ENCODE data around the gene BCL11A. TPM values are rescaled to one million over a fixed set of nuclear protein-coding genes. Genes with fewer than 3 reads are reported as not detected.

Gene BCL11A
- total and polyA plus RNA-seq, 4 donors: 0.08 to 8.5 (median 0.47) TPM

- TF ChIP-seq RXRA (IDR thresholded peaks at IDR 0.05): no peak
These were observed 91.9 kb downstream of the BCL11A start (continued) for GRCh38 chr2:60461421-60462108.

GRCh38 chr2:60460577-60461420 lies 92.7 kb downstream of the BCL11A start:
- Histone ChIP-seq H3K27ac (ENCODE audit: low read depth in 1 of 2, low read length in 2 of 2) (no peak overlapping the region), H3K9ac (ENCODE audit: low read depth in 1 of 2, low read length in 2 of 2) (no peak overlapping the region), H3K9me3 (ENCODE audit: control insufficient read depth in 4 of 4, low read length in 3 of 4) (no peaks in the 10 kb centered on the region), H3K27me3 (ENCODE audit: control insufficient read depth in 4 of 4, insufficient read depth in 4 of 4, low read length in 3 of 4) (no peaks in the 10 kb centered on the region), H3K4me1 (ENCODE audit: control insufficient read depth in 4 of 4, insufficient read depth in 4 of 4, low read length in 3 of 4) (no peaks in the 10 kb centered on the region), H3K4me3 (ENCODE audit: low read depth in 1 of 3, low read length in 3 of 3) (no peak overlapping the region), H3K36me3 (ENCODE audit: control insufficient read depth in 4 of 4, insufficient read depth in 3 of 4, low read depth in 1 of 4, low read length in 3 of 4) (no peaks in the 10 kb centered on the region)
- no peak for DNase-seq (ENCODE audit: low spot score)
- 97% methylated on average over 76 of the region's 76 CpGs for WGBS
- TF ChIP-seq, protein P1, sequence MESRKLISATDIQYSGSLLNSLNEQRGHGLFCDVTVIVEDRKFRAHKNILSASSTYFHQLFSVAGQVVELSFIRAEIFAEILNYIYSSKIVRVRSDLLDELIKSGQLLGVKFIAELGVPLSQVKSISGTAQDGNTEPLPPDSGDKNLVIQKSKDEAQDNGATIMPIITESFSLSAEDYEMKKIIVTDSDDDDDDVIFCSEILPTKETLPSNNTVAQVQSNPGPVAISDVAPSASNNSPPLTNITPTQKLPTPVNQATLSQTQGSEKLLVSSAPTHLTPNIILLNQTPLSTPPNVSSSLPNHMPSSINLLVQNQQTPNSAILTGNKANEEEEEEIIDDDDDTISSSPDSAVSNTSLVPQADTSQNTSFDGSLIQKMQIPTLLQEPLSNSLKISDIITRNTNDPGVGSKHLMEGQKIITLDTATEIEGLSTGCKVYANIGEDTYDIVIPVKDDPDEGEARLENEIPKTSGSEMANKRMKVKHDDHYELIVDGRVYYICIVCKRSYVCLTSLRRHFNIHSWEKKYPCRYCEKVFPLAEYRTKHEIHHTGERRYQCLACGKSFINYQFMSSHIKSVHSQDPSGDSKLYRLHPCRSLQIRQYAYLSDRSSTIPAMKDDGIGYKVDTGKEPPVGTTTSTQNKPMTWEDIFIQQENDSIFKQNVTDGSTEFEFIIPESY (IDR thresholded peaks at IDR 0.05): no peak
- TF ChIP-seq CTCF (IDR thresholded peaks at IDR 0.05; ENCODE audit: low read depth, low read length, missing input control) (no peak), YY1 (IDR thresholded peaks at IDR 0.05) (no peak), JUND (IDR thresholded peaks at IDR 0.05) (no peak), TAF1 (conservative IDR thresholded peaks at IDR 0.05) (no peak), MAX (IDR thresholded peaks at IDR 0.05) (no peak), EGR1 (IDR thresholded peaks at IDR 0.05; ENCODE audit: low read depth in 2 of 2) (no peak), REST (IDR thresholded peaks at IDR 0.05) (no peak), GABPA (IDR thresholded peaks at IDR 0.05 in 1 of 2, conservative IDR thresholded peaks at IDR 0.05 in 1 of 2) (no peak), SP1 (IDR thresholded peaks at IDR 0.05) (no peak), FOXA2 (IDR thresholded peaks at IDR 0.05) (no peak), NR2F2 (IDR thresholded peaks at IDR 0.05) (no peak), FOXA1 (IDR thresholded peaks at IDR 0.05) (no peak), HNF4A (conservative IDR thresholded peaks at IDR 0.05) (no peak), HNF4G (IDR thresholded peaks at IDR 0.05) (no peak), RXRA (IDR thresholded peaks at IDR 0.05) (no peak), RAD21 (IDR thresholded peaks at IDR 0.05) (no peak)
- TF ChIP-seq, protein P2, sequence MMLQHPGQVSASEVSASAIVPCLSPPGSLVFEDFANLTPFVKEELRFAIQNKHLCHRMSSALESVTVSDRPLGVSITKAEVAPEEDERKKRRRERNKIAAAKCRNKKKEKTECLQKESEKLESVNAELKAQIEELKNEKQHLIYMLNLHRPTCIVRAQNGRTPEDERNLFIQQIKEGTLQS (IDR thresholded peaks at IDR 0.05): no peak

Measured in liver (tissue), 9 donors.